ENCODE data around the gene SULF2. TPM values are rescaled to one million over a fixed set of nuclear protein-coding genes. Genes with fewer than 3 reads are reported as not detected.
A peak's percentile ranks its signal among the peaks of the same experiment; 100 is the strongest.
"Not testable (repeated sequence)": the region's sequence is repeated elsewhere in the genome, so short reads cannot be mapped to it uniquely, and the experiment has no call there.

The SULF2 gene
- total RNA-seq, 1 experiment from 2014 or later = 13.0 TPM

DNA sequence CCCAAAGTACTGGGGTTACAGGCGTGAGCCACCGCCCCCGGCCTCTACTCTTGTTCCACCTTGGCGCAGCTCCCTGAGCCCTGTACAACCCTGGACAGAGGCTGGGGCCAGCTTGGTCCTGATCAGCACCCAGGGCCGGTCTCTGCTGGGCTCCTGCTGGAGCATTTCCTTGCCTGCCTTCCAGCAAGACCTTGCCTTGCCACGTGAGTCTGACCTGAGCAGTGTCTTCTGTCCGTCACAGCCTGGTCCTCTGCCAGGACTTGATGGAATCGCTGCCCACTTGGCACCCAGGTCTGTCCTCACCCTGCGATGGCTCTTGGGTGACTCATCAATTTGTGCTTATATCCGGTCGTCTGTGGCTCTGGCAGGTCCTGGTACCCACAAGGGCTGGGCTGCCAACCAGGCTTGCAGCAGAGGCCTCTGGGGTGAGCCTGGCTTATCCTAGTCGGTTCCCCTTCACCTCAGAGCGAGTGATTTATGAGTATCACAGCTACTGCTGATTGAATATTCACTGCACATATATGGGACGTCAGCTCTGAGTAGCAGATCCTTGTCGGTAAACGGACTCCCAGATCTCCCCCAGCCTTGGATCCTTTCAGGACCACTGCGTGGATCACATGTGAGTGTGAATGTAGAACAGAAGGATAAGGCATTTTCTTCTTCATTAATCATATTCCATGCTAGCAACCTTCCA, 10.1 kb upstream of the SULF2 start:
- TF ChIP-seq EZH2 (IDR thresholded peaks at IDR 0.05) (no peak), EGR1 (IDR thresholded peaks at IDR 0.05; ENCODE audit: low read depth) (no peak), POLR2A (IDR thresholded peaks at IDR 0.05; ENCODE audit: borderline replicate concordance, extremely low read depth, insufficient read depth, insufficient read length) (no peak), REST (IDR thresholded peaks at IDR 0.05; ENCODE audit: low read depth) (no peak), EZH2phosphoT487 (IDR thresholded peaks at IDR 0.05; ENCODE audit: borderline replicate concordance) (no peak), CEBPB (IDR thresholded peaks at IDR 0.05; ENCODE audit: low read depth) (no peak), POLR2AphosphoS5 (IDR thresholded peaks at IDR 0.05; ENCODE audit: low read depth, low read length) (no peak), ATF3 (IDR thresholded peaks at IDR 0.05) (no peak), ZNF274 (IDR thresholded peaks at IDR 0.05; ENCODE audit: low read depth, low read length) (no peak), SIN3A (IDR thresholded peaks at IDR 0.05; ENCODE audit: low read depth) (no peak), FOSL1 (IDR thresholded peaks at IDR 0.05; ENCODE audit: low read depth) (no peak), SP1 (IDR thresholded peaks at IDR 0.05; ENCODE audit: low read depth) (no peak)
- TF ChIP-seq, protein P1, sequence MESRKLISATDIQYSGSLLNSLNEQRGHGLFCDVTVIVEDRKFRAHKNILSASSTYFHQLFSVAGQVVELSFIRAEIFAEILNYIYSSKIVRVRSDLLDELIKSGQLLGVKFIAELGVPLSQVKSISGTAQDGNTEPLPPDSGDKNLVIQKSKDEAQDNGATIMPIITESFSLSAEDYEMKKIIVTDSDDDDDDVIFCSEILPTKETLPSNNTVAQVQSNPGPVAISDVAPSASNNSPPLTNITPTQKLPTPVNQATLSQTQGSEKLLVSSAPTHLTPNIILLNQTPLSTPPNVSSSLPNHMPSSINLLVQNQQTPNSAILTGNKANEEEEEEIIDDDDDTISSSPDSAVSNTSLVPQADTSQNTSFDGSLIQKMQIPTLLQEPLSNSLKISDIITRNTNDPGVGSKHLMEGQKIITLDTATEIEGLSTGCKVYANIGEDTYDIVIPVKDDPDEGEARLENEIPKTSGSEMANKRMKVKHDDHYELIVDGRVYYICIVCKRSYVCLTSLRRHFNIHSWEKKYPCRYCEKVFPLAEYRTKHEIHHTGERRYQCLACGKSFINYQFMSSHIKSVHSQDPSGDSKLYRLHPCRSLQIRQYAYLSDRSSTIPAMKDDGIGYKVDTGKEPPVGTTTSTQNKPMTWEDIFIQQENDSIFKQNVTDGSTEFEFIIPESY (IDR thresholded peaks at IDR 0.05; ENCODE audit: extremely low read depth, insufficient replicate concordance, low read length) = no peak
- Histone ChIP-seq H3K4me2 (ENCODE audit: low read length) (peak overlapping the region; percentile 31; the same call in 1 of the 2 replicates), H2AFZ (ENCODE audit: low read depth, low read length, poor library complexity, severe bottlenecking) (no peak overlapping the region)

DNA sequence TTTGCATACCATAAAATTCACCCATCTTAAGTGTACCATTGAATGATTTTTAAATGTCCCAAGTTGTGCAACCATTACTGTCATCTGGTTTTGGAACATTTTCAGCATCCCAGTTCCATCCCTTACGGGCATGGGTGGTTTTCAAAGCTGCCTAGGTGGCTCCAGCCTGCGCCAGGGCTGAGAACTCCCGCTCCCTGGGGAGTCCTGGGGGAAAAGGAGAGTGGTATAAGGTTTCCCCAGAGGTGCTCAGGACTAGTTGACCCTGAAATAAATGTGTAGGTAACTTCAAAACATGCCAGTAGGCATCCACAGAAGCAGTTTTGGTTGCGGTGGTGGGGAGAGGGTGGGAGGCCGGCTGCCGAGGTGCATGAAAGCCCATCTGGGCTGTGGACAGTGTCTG, 9.0 kb upstream of the SULF2 start:
- H2AFZ ChIP-seq (ENCODE audit: low read depth, low read length, poor library complexity, severe bottlenecking); H3K9ac ChIP-seq (ENCODE audit: low read length); H3K9me2 ChIP-seq (ENCODE audit: insufficient read depth); H4K20me1 ChIP-seq (ENCODE audit: insufficient read depth); BruUV-seq (replicated peaks); ATAC-seq; intact Hi-C loops (cut with micrococcal nuclease); CTCF ChIA-PET; POLR2A ChIA-PET; H3K9me3 ChIP-seq (ENCODE audit: control insufficient read depth in 1 of 2, insufficient read depth in 1 of 2, low read depth in 1 of 2, low read length in 2 of 2); H3K79me2 ChIP-seq (ENCODE audit: insufficient read depth, low read length); H3K27ac ChIP-seq (ENCODE audit: low read depth, low read length); RAD21 ChIA-PET (ENCODE audit: low non-redundant PET in 1 of 2, low total read pairs in 2 of 2, uncharacterized antibody in 2 of 2, unreplicated experiment in 2 of 2); DNase-seq (ENCODE audit: low read depth, low spot score); H3K27me3 ChIP-seq (ENCODE audit: insufficient read depth, low read length); H3K36me3 ChIP-seq (ENCODE audit: control insufficient read depth in 1 of 2, insufficient read depth in 2 of 2, low read length in 2 of 2); H3K4me2 ChIP-seq (ENCODE audit: low read length); H3K4me3 ChIP-seq (replicated peaks in 1 of 2; ENCODE audit: low read depth in 1 of 2, low read length in 2 of 2): not testable (repeated sequence)
- peaks cover 8 to 20% of the 10 kb centered on the region in 2 experiments; a peak in 3 of 4 replicates for H3K4me1 ChIP-seq (ENCODE audit: control insufficient read depth in 1 of 2, insufficient read depth in 2 of 2, low read length in 2 of 2)

More for the DNA sequence above, 10.1 kb upstream of the SULF2 start:
- Histone ChIP-seq H3K4me3 (replicated peaks in 1 of 2; ENCODE audit: low read depth in 1 of 2, low read length in 2 of 2) (no peak overlapping the region), H3K27me3 (ENCODE audit: insufficient read depth, low read length) (no peaks in the 10 kb centered on the region), H3K9me3 (ENCODE audit: control insufficient read depth in 1 of 2, insufficient read depth in 1 of 2, low read depth in 1 of 2, low read length in 2 of 2) (no peaks in the 10 kb centered on the region), H3K36me3 (ENCODE audit: control insufficient read depth in 1 of 2, insufficient read depth in 2 of 2, low read length in 2 of 2) (no peaks in the 10 kb centered on the region), H3K4me1 (ENCODE audit: control insufficient read depth in 1 of 2, insufficient read depth in 2 of 2, low read length in 2 of 2) (peaks cover 8 to 20% of the 10 kb centered on the region in 2 experiments; a peak in 3 of 4 replicates), H4K20me1 (ENCODE audit: insufficient read depth) (no peaks in the 10 kb centered on the region), H3K9ac (ENCODE audit: low read length) (no peak overlapping the region), H3K79me2 (ENCODE audit: insufficient read depth, low read length) (no peaks in the 10 kb centered on the region), H3K9me2 (ENCODE audit: insufficient read depth) (no peaks in the 10 kb centered on the region), H3K27ac (ENCODE audit: low read depth, low read length) (no peak overlapping the region)
- intact Hi-C loops (cut with micrococcal nuclease) = no loop called here
- CTCF ChIA-PET = interaction anchor here (1.1 to 1.9 kb wide), 2 partner anchors 9 to 825 kb away, joined by 3 to 4 read pairs; no protein-coding TSS in a partner anchor
- no TSS peak for BruUV-seq (replicated peaks)
- ATAC-seq (peak; percentile 59), DNase-seq (ENCODE audit: low read depth, low spot score) (no peak)
- RAD21 ChIA-PET (ENCODE audit: low non-redundant PET in 1 of 2, low total read pairs in 2 of 2, uncharacterized antibody in 2 of 2, unreplicated experiment in 2 of 2) = no interaction called here
- POLR2A ChIA-PET = no interaction called here
